ENCODE measurements around the gene ANKRD40CL.
"Not testable (repeated sequence)": the region's sequence is repeated elsewhere in the genome, so short reads cannot be mapped to it uniquely, and the experiment has no call there.

The ANKRD40CL gene, protein sequence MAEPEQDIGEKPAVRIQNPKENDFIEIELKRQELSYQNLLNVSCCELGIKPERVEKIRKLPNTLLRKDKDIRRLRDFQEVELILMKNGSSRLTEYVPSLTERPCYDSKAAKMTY

DNA sequence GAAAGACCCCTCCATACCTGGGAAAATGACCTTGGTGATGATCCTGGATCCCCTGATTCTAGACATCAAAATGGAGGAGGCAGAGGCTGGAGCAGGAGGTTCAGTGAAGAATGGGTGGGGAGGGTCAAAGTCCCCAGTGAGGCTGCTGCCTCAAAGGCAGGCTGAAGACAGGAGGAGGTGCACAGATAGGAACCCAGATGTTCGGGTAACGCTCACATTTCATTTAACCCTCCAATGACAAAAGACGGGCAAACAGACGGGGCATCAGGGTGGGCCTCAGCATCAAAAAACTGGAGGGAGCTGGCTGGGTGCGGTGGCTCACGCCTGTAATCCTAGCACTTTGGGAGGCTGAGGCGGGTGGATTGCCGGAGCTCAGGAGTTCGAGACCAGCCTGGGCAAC, at the start of gene ANKRD40CL:
Gene ANKRD40CL, minus strand, starts transcription at position 73 of the 400 bp plus-strand sequence. CDS start 605 bp downstream, outside the sequence.
- peaks cover 8% of the 10 kb centered on the region for H3K4me1 Mint-ChIP-seq
- no peak within 1 kb of the TSS for H3K27ac Mint-ChIP-seq
- ATAC-seq (no peak), DNase-seq (no peak)
- no peaks in the 10 kb centered on the region for H3K36me3 Mint-ChIP-seq (ENCODE audit: low read depth)
- no peaks in the 10 kb centered on the region for H3K9me3 Mint-ChIP-seq
- no peak within 1 kb of the TSS for H3K4me3 Mint-ChIP-seq
- H3K27me3 Mint-ChIP-seq = no peaks in the 10 kb centered on the region

DNA sequence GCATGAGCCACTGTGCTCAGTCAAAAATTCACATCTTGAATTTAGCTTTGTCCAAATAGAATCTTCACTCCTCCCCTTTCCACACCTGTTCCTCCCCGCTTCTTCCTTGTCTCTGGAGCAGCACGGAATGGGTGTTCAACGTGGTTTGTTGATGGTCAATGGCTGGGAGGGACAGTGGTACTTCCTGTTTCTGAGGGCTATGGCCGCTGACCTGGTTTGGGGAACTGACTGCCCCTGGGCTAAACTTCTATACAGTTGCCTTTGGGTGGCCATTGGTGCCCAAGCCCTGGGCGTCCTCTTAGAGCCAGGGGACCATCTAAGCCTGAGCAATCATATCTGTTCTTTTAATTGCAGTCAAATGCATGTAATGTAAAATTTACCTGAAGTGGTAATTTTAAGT, 49.0 kb upstream of the ANKRD40CL start:
- DNase-seq = no peak
- no peaks in the 10 kb centered on the region for H3K9me3 Mint-ChIP-seq
- no peaks in the 10 kb centered on the region for H3K36me3 Mint-ChIP-seq (ENCODE audit: low read depth)
- H3K4me1 Mint-ChIP-seq = peaks cover 6% of the 10 kb centered on the region
- H3K4me3 Mint-ChIP-seq = no peak overlapping the region
- no peak overlapping the region for H3K27ac Mint-ChIP-seq
- ATAC-seq = no peak
- peaks cover 15% of the 10 kb centered on the region for H3K27me3 Mint-ChIP-seq

DNA sequence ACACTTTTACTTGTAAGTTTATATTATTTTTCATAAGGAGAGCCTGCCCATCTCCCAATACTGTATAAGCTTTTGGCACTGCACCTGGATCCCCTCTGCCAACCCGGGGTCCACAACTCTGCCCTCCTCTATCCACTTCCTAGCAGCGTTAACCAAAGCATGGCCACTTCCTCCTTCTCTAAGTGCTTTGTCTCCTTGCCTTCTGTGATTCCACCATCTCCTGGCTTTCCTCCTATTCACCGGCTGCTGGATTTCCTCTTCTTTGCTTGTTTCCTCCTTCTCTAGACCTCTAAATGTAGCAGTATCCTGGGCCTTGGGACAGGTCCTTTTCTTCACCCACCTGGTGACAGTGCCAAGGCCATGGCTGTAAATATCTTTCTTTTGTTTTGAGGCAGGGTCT, 48.1 kb upstream of the ANKRD40CL start:
- ATAC-seq (no peak), DNase-seq (no peak)
- no peak overlapping the region for H3K4me3 Mint-ChIP-seq
- H3K4me1 Mint-ChIP-seq = peaks cover 6% of the 10 kb centered on the region
- H3K9me3 Mint-ChIP-seq = no peaks in the 10 kb centered on the region
- H3K36me3 Mint-ChIP-seq (ENCODE audit: low read depth) = no peaks in the 10 kb centered on the region
- H3K27me3 Mint-ChIP-seq = peaks cover 15% of the 10 kb centered on the region
- no peak overlapping the region for H3K27ac Mint-ChIP-seq

DNA sequence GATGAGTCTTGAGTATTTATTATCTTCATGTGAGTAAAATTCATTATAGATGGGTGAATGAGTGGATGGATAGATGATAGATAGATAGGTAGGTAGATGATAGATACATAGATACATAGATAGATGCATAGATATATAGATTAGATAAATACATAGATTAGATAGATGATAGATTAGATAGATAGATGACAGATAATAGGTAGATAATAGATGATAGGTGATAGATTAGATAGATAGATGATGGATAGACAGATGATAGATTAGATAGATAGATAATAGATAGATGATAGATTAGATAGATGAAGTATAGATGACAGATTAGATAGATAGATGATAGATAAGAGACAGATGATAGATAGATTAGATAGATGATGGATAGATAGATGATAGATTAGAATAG, 46.3 kb upstream of the ANKRD40CL start:
- no peak overlapping the region for H3K27ac Mint-ChIP-seq

DNA sequence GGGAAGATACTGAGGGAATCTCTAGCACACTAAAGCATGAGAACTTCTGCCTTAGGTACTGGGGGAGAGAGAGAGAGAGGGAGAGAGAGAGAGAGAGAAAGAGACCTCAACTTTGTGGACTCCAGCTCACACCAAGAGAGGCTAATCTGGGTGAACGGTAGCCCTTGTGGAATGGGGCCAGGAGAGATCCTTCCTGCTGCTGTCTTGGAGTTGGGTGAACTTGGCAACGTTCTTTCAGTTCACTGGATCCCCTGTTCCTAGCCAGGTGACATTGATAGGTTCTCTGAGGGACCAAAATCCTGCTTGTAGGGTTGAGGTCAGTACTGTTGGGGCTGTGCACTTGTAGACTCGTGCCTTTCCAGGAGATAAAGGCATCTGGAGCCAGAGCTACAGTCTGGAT, 41.6 kb upstream of the ANKRD40CL start:
- no peaks in the 10 kb centered on the region for H3K27me3 Mint-ChIP-seq
- ATAC-seq = no peak
- no peak for DNase-seq
- no peak overlapping the region for H3K27ac Mint-ChIP-seq
- H3K4me1 Mint-ChIP-seq = no peaks in the 10 kb centered on the region
- no peaks in the 10 kb centered on the region for H3K9me3 Mint-ChIP-seq
- H3K36me3 Mint-ChIP-seq (ENCODE audit: low read depth) = no peaks in the 10 kb centered on the region
- no peak overlapping the region for H3K4me3 Mint-ChIP-seq

More for the DNA sequence above, 46.3 kb upstream of the ANKRD40CL start:
- DNase-seq = no peak
- Mint-ChIP-seq H3K4me3 (no peak overlapping the region), H3K27me3 (peaks cover 11% of the 10 kb centered on the region), H3K36me3 (ENCODE audit: low read depth) (no peaks in the 10 kb centered on the region), H3K9me3 (no peaks in the 10 kb centered on the region), H3K4me1 (no peaks in the 10 kb centered on the region)
- ATAC-seq = no peak

DNA sequence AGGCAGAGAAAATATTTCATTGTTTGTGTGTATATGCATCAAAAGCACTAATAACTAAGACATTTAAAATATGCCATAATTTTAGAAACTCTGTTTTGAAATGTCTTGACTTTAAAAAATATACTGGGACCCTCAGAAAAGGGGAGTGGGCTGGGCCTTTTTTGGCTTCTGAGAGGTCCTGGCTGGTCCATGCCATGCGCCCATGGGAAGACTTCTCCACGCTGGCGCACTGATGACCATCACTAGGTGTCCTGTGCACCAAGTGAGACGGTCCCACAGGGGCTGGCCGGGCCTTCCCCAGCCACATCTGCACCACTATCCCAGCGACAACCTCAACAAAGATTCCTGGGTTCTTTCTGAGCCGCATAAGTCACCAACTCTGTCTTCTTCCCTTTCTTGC, 41.1 kb upstream of the ANKRD40CL start:
- no peaks in the 10 kb centered on the region for H3K9me3 Mint-ChIP-seq
- H3K36me3 Mint-ChIP-seq (ENCODE audit: low read depth) = no peaks in the 10 kb centered on the region
- H3K27me3 Mint-ChIP-seq = no peaks in the 10 kb centered on the region
- DNase-seq = no peak
- no peak overlapping the region for H3K27ac Mint-ChIP-seq
- ATAC-seq = no peak
- no peak overlapping the region for H3K4me3 Mint-ChIP-seq
- H3K4me1 Mint-ChIP-seq = no peaks in the 10 kb centered on the region

DNA sequence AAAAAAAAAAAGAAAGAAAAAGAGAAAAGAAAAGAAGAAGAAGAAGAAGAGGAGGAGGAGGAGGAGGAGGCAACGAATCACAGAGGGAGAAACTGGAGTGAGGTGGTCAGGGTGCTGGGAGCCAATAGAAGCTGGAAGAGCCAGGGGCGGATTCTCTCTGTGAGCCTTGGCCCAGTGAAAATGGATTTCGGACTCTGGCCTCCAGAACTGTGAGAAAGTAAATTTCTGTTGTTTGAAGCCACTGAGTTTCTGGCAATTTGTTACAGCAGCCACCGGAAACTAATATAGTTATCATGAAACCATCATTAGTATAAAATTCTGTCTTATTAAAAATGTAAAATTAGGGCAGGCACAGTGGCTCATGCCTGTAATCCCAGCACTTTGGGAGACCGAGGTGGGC, 40.4 kb upstream of the ANKRD40CL start:
- Mint-ChIP-seq H3K27me3 (no peaks in the 10 kb centered on the region), H3K4me3 (no peak overlapping the region), H3K36me3 (ENCODE audit: low read depth) (no peaks in the 10 kb centered on the region), H3K9me3 (no peaks in the 10 kb centered on the region), H3K27ac (no peak overlapping the region), H3K4me1 (no peaks in the 10 kb centered on the region)
- no peak for DNase-seq
- no peak for ATAC-seq

DNA sequence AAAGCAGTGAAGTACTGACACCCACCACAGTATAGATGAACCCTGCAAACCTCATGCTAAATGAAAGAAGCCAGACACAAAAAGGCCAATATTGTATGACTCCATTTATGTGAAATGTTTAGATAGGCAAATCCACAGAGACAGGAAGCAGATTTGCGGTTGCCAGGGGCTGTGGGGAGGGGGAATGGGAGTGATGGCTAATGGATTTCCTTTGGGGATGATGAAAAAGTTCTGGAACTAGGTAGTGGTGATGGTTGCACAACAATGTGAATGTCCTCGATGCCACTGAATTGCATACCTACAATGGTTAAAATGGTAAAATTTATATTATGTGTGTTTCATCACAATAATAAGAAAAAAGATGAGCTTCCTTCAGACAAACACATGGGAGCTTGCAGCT, 39.7 kb upstream of the ANKRD40CL start:
- Mint-ChIP-seq H3K9me3 (no peaks in the 10 kb centered on the region), H3K4me1 (no peaks in the 10 kb centered on the region), H3K36me3 (ENCODE audit: low read depth) (no peaks in the 10 kb centered on the region), H3K27ac (no peak overlapping the region), H3K4me3 (no peak overlapping the region), H3K27me3 (no peaks in the 10 kb centered on the region)
- no peak for DNase-seq
- no peak for ATAC-seq

DNA sequence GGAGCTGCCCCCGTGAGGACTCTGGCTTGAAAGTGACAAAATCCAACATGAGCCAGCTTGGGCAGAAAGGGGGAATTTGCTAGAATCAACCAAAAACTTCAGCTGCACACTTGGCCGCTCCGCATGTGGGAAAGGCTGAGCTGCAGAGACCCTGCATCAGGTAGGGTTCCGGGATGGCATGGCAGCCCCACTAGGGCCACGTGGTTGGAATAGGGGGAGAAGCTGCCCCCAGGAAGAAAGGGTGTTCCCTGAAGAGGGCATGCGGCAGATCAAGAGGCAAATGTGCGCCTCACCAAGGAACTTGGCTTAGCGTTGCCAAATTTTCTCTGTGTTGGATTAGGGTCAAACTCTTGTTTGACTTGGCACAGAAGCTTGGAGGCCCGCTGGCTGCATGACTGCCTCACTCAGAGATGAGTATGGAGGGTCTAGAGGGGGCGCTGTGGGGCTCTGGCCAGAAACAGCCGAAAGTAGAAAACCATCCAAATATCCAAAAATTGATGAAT, 38.9 kb upstream of the ANKRD40CL start:
- Mint-ChIP-seq H3K4me1 (no peaks in the 10 kb centered on the region), H3K9me3 (no peaks in the 10 kb centered on the region), H3K36me3 (ENCODE audit: low read depth) (no peaks in the 10 kb centered on the region), H3K4me3 (no peak overlapping the region), H3K27ac (no peak overlapping the region), H3K27me3 (no peaks in the 10 kb centered on the region)
- ATAC-seq (no peak), DNase-seq (no peak)

DNA sequence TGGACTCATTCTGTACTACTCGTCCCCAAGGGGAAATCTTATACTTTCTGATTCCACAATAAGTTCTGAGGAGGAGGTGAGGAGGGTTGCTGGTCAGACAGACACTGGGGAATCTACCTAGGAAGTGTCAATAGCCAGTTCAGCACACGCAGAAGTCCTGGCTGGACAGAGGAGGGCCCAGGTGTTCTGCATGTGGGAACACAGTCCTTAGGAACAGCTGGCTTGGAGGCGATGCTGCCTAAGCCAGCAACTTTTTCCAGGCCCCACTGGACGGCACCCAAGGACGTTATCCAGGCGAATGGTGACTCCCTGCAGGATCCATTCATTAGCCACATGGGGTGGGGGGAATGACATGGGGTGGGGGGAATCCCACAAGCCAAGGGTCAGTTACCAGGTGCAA, 38.2 kb upstream of the ANKRD40CL start:
- H3K27me3 Mint-ChIP-seq = no peaks in the 10 kb centered on the region
- ATAC-seq = no peak
- H3K9me3 Mint-ChIP-seq = no peaks in the 10 kb centered on the region
- H3K36me3 Mint-ChIP-seq (ENCODE audit: low read depth) = no peaks in the 10 kb centered on the region
- no peak for DNase-seq
- H3K4me1 Mint-ChIP-seq = no peaks in the 10 kb centered on the region
- H3K4me3 Mint-ChIP-seq = no peak overlapping the region
- H3K27ac Mint-ChIP-seq = no peak overlapping the region

DNA sequence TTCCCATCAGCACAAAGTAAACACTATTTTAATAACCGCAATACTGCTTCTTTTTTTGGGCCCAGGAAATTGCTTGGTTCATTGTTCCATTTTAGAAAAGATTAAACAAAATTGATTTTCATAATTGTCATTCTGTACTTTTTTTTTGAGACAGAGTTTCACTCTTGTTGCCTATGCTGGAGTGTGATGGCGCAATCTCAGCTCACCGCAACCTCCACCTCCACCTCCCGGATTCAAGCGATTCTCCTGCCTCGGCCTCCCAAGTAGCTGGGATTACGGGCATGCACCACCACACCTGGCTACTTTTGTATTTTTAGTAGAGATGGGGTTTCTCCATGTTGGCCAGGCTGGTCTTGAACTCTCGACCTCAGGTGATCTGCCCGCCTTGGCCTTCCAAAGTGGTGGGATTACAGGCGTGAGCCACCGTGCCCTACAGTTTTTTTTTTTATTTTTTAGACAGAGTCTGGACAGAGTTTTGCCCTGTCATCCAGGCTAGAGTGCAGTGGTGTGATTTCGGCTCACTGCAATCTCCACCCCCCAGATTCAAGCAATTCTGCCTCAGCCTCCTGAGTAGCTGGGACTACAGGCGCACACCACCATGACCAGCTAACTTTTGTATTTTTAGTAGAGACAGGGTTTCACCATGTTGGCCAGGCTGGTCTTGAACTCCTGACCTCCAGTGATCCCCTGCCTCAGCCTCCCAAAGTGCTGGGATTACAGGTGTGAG, 37.6 kb upstream of the ANKRD40CL start:
- not testable (repeated sequence) for H3K27ac Mint-ChIP-seq, H3K9me3 Mint-ChIP-seq, H3K27me3 Mint-ChIP-seq

DNA sequence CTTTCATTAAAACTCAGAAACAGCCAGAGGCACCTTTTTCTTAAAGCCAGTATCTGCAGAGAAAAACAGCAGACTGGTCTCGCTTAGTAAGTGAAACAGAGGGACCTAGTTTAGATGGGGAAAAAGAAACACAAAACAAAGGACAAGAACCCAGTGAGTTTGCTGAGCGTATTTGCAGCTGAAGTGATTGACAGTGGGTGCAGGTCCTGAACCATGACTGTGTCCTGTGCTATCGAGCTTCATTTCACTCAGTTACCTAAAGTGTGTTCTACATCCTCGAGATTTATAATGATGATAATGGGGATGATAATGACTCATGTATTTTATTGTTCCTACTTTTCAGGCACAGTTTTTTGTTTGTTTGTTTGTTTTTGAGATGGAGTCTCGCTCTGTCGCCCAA, 36.4 kb upstream of the ANKRD40CL start:
- Mint-ChIP-seq H3K36me3 (ENCODE audit: low read depth) (no peaks in the 10 kb centered on the region), H3K4me3 (no peak overlapping the region), H3K9me3 (no peaks in the 10 kb centered on the region), H3K27ac (no peak overlapping the region), H3K4me1 (no peaks in the 10 kb centered on the region), H3K27me3 (no peaks in the 10 kb centered on the region)
- DNase-seq (no peak), ATAC-seq (no peak)

More for the DNA sequence above, 37.6 kb upstream of the ANKRD40CL start:
- ATAC-seq; H3K36me3 Mint-ChIP-seq (ENCODE audit: low read depth); H3K4me1 Mint-ChIP-seq; H3K4me3 Mint-ChIP-seq; DNase-seq: not testable (repeated sequence)

DNA sequence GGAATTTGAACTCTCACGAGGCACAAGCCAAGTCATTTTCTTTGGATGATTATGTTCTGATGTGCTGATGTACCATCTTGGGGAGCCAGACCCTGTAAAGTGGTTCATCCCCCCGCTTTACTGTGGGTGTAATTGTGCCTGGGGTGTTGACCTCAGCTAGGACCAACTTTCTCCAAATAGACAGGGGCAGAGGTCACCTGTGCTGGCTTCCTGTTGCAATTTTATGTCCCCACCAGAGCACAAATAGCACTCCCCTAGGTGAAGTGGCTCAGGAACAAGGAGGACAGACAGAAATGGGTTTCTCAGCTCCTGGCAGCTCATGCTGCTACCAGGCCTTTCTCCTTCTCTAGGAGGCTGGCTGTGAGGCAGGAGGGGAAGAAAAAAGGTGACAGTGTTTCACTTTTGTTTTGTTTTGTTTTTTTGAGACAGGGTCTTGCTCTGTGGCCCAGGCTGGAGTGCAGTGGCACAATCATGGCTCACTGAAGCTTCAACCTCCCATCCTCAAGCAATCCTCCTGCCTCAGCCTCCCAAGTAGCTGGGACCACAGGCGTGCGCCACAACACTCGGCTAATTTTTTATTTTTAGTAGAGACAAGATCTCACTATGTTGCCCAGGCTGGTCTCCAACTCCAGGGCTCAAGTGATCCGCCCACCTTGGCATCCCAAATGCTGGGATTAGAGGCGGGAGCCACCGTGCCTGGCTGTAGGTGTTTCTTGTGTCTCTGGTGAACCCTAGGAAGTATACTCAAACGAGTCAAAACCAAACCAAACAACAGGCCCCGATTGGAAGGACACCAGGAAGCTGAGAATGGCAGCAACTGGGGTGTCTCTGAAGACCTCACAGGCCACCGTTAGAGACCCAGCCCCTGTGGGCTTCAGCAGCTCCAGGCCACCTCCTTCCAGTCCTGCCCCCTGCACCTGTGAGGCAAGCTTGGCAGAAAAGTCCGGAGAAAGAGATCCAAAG, 35.6 kb upstream of the ANKRD40CL start:
- no peaks in the 10 kb centered on the region for H3K36me3 Mint-ChIP-seq (ENCODE audit: low read depth)
- no peak overlapping the region for H3K27ac Mint-ChIP-seq
- no peak for DNase-seq
- H3K4me1 Mint-ChIP-seq = no peaks in the 10 kb centered on the region
- no peaks in the 10 kb centered on the region for H3K9me3 Mint-ChIP-seq
- no peak for ATAC-seq
- H3K27me3 Mint-ChIP-seq = no peaks in the 10 kb centered on the region
- H3K4me3 Mint-ChIP-seq = no peak overlapping the region

DNA sequence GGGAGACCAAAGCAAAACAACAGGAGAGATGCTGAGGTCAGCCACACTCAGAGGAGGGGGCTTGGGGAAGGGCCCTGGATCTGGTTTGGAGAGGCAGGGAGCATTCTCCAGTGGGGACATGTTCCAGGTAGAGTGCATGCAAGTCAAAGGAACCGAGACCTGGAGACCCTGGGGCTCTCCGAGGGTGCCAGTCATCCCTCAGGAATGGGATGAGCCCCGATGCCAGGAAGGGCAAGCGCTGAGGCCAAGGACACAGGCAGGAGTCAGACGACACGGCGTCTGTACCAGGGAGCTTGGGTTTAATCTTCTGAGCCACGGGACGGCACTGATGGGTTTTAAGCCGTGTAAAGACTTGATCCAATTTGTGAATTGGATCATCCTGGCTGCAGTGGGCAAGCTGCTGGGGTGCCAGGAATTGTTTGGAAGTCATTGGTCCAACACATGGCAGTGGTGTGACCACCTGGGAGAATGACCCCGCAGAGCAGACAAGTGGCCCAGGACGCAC, 32.9 kb upstream of the ANKRD40CL start:
- ATAC-seq = no peak

More for the DNA sequence above, 32.9 kb upstream of the ANKRD40CL start:
- no peak overlapping the region for H3K4me3 Mint-ChIP-seq
- no peaks in the 10 kb centered on the region for H3K9me3 Mint-ChIP-seq
- H3K27me3 Mint-ChIP-seq = no peaks in the 10 kb centered on the region
- no peak for DNase-seq
- no peak overlapping the region for H3K27ac Mint-ChIP-seq
- no peaks in the 10 kb centered on the region for H3K36me3 Mint-ChIP-seq (ENCODE audit: low read depth)
- no peaks in the 10 kb centered on the region for H3K4me1 Mint-ChIP-seq

All from activated naive CD8-positive, alpha-beta T cell treated with anti-CD3 and anti-CD28 coated beads, Interleukin-2, amount 50 U/mL, for 24 hours (primary cell).